GM18498 (cell line): Measurements from ENCODE around the gene KLF7.
"Not testable (repeated sequence)": the region's sequence is repeated elsewhere in the genome, so short reads cannot be mapped to it uniquely, and the experiment has no call there.

Experiments
- ATAC-seq: cut with Tn5 transposase; IDR thresholded peaks from one replicate; pipeline ENCODE4 v1.9.1; 2021; ENCODE audit warnings: mild to moderate bottlenecking, moderate library complexity; ENCODE audit not compliant: unreplicated experiment

KLF7 gene

DNA sequence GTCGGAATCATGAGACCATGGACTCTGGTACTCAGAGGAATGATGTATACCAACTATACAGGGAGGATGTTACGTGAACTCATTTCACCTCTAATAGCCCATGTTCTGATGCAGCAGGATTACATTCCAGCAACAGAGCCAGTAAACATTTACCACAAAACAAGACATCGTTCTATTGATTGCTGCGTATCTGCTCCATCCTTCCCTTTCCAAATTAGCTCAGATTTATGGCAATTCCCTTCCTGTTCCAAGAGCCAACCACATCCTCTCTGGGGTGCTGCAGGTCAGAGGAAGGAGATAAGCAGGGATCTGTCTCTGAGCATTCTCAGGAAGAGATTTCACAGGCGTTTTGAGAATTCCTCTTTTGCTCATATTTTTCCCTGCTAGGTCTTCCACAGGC, 98.3 kb downstream of the KLF7 start:
- no peak for ATAC-seq

DNA sequence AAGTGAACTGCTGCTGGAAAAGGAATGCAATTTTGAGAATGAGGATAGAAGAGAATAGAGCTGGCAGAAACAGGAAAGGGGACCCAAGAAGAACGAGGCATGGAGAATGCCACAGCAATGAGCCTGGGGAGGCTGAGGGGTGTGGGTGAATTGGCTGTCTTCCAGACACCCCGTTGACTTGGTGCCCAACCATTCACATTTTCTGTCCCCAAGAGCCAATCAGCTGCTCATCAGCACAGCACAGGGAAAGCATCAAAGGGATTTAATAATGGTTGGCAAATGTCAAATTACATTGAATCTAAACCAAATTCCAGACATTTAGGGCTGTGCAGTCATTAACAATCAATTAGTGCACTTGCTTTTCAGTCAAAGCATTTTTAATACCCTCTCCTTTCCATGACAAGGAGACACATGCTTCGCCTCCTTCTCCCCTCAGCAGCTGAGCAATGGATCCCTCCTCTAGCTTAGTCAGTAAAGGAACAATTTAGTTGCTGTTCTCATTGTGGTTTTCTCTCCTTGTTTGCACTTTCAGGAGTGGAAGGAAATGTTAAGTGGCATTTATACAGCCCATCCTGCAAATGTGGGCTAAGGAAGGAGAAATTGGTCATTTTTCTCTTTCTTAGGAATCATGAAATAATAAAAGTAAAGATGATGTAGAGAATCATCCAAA, 98.8 kb downstream of the KLF7 start:
- ATAC-seq = no peak

DNA sequence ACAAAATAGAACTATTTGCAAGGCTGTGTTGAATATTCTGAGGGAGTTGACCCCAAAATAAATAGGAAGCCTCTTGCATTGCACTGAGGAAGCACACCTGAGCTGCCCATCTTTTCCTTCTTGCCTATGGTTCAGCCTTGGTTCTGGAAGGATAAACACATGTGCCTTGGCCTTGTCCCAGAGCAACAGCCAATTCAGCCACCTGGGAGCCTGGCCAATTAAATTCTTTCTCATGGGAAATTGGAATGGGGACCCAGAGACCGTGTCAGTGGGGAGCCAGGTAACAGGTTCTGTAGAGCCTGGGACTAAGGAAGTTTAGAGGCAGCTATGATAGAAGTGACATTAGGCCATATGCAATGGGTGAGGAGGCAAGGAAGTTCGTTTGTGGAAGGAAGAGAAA, 99.6 kb downstream of the KLF7 start:
- ATAC-seq = no peak

DNA sequence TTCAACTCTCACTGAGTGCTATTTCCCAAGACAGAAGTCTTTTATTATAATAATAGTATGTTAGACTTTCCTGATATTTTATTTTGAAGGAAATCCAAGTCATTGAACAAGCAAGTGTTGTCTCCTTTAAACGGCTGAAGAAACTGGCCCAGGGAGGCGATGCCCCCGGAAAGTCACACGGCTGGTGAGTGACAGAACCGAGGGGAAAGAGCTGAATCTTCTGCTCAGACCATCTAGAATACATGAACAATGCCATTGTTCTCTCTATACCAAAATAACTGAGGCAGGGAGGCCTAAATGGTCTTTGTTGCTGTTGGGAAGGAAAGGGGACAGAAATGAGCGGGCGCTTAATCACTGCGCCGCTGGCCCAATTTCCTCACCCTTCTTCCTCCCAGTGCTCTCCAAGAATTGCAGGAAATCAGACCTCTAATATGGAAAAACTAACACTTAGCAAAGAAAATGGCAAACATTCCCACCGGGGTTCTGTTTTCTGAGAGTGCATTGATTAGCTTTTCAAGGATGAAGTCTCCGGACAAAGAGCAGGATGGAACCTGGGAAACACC, 101.5 kb downstream of the KLF7 start:
- ATAC-seq = no peak

DNA sequence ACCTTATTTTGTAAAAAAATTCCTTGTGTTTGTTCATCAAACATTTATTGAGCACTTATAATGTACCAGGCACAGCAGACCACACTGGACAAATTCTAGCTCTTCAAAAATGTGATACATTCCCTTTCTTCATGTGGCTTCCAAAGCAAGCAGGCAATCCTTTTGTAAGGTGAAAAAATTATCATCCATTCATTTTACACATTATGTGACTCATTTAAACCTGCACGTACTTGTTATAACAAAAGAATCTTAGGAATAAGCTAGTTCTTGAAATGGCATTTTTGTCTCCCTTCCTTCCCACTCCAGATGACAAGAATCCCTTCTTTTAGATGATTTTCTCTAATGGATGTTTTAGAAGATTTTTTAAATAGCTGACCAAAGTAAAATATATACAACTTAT, 104.6 kb downstream of the KLF7 start:
- ATAC-seq = no peak

DNA sequence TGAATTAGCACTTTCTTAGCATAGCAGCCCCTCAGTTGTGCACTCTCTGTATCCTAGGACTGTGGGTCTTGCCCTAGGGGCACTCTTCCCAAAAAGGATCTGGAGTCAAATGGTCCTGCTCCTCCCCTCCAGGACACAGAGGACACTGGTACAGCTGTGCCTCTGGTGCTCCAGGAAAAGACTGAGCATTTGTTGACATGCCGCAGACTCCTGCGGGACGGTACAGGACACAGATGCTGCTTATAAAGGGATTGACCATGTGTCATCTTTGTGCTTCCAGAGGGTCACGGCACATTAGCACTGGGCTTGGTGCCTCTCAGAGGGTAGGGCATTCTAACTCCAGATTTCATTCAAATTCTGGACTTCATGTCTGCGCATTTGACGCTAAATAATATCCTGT, 110.5 kb downstream of the KLF7 start:
- no peak for ATAC-seq

DNA sequence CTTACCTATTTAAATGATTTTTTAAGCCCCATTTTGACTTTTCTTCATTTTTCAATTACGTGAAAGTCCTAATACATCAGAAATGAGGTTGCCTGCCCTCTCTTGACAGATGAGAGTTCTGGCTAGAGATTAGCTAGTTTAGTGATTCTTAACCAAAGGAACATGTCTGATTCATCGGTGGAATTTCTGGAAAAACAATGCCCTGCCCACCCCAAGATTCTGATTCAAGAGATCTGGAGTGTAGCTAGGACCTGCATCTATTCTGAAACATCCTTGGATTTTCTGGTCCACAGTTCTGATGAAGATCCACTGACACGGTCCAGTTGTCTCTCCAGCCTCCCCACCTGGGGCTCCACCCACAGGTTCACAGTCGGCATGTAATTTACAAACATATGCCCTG, 111.2 kb downstream of the KLF7 start:
- ATAC-seq = no peak

DNA sequence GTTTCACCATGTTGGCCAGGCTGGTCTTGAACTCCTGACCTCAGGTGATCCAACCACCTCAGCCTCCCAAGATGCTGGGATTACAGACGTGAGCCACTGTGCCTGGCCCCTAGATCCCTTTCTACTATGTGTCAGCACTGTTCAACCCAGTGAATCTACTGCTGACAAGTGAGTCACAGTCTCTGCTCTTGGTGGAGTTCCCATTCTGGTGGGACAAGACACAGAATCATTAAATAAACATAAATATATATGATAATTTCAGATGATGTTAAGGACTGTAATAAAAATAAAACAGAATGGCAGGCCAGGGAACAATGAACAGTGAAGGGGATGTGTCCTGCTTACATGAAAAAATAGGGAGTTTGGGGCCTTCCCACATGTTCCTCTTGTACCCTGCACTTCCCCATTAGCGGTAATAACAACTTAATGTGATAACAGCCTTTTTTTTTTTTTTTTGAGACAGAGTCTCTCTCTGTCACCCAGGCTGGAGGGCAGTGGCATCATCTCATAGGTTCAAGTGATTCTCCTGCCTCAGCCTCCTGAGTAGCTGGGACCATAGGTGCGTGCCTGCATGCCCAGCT, 114.3 kb downstream of the KLF7 start:
- no peak for ATAC-seq

DNA sequence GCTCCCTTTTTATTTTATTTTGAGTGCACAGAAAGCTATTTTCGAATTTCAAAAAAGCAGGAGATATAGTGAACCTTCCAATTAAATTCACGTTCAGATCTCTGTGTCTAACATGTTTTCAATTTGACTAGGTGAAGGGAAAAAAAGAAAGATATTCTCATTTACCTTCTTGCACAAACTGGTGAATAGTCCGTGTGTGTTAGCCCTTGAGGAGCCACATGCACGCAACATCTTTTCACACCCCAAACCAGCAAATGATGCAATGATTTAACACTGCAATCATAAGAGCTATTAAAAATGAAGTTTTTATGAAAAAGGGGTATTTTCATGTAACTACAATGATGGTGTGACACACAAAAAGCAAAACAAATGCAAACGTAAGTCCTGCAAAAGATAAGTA, 116.6 kb downstream of the KLF7 start:
- no peak for ATAC-seq

DNA sequence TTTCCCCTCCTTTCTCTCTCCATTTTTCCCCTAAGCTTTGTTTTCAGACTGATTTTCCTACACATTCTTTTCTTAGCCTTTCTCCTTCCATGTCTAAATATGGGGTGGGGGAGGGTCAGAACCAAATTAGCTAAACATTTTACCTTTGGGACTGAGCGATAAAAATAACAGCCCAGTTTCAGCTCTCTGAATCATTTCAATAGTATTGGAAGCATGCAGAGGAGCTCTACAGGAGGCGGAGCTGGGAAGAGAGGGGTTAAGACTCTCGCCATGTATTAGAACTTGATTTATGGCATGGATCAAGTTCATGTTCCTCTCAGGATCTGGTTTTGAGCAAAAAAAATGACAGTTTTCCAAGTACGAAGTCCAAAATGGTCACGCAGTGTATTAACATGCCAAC, 117.3 kb downstream of the KLF7 start:
- ATAC-seq = no peak

DNA sequence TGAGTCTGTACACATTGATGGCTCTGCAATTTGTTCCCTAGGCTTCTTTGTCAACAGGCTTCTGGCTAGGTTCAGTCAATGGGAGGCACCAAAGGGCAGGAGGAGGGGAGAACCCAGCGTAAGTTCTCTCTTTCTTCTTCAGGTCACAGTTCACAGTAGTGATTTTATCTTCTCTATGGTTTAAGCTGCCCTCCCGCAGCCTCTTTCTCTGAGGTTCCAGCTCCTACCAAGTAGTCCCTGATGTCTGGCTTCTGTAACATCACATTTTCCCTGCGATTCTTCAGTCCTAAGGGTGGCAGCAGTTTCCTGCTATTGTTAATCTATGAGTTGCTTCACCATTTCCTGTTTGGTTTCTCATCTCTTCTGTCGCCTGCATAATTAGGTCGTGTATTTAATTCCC, 119.0 kb downstream of the KLF7 start:
- no peak for ATAC-seq

DNA sequence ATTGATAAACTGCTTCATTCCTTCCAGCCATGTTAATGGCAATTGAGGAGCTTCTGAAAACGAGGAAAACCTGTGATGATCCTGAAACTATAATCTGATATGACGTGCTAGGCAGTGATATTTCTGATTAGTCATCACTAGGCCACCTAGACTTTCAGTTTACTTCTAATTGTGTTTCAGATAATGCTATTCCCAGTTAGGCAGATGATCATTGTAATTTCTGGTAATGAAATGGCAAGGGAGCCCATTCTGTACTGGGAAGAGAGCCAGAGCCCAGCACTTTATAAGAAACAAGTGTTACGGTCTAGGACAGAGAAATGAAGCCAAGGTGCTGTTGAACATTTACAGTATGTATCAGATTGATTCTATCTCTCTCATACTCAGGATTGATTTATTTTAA, 120.2 kb downstream of the KLF7 start:
- no peak for ATAC-seq

DNA sequence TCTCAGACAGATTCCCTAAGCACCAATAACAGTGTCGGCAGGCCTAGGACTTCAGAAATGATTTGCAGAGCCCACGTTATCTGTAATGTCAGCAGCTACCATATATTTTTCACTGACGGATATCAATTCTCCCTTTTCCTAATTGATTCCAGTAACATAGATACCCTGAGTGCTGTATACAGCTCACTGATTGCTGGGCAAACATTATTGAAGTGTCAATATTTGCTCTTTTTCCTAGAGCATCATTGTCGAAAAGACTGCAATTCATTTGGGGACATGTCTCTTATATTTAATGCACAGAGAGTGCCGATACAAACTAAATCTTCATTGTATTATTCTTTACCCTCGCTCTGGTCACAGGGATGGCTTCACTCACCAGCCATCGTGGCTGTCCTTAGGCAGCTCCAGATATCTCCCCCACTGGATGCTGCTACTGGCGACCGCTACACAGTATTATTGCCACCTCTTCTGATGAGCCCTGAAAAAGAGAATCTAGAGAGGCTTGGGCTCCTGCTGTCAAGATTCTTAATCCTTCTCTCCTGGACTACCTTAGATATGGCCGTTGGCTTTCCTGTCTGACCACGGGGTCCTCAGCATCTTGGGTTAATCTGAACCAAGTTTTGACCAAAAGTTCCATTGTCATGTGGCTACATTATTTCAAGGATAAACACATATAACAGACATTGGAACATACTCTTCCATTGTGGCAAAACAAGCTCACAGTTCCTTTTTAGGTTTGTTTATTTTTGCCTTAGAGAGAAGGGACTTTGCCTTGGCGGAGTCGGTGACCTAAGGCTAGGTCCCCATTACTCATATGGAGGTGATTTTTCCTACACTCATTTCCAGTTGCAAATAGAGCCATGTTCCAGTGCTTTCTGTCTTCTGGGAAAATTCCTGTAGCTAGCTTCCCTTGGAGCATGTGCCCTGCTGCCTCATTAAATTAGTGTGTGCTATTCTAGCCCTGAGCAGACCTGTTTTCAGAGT, 121.1 kb downstream of the KLF7 start:
- ATAC-seq = no peak

DNA sequence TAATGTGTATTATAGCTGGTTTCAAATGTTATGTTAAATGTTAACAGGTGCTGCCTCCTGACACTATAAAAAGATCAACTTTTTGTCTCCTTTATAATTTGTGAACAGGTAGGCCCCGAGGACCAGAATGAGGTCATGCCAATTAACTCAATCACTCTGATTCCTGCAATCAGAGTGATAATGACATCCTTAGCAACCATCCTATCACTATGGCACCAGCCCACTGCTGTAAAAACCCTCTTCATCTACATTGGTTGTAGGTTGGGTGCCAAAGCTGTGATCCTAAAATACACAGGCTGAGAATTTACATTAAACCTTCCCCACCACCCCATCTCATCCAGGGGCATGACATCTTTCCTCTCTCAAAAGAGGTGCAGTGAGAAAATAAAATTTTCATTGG, 122.9 kb downstream of the KLF7 start:
- ATAC-seq = no peak

DNA sequence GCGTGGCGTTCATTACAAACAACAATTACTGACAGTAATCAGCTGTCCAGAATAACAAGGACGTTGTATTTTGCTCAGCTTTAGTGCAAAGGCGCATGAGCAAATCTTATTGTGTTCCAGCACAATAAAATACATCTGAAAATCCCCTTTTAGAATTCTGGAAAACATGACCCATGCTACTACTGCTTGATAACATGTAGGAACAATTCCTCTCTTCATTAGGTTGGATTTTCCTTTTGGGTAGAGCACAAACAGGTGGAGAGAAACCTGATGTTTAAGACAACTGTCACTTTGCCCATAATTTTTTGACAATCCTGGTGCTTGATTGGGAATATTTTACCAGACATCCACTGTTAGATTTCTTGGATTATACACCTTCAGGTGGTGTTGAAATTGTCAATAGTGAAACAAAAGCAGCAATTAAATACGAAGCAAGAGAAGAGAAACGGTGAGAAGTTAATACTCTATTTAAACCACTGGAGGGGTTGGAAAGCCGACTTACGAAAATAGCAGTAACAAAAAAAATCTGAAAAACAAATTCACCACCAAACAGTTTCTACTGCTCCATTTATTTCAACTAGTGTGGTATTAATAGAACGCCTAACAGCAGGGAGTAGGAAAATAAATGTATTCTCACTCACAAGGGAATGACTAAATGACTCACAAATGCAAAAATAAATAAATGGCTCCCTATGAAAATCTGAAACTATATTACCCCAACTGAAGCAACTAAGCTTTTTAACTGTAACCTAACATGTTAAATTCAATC, 123.8 kb downstream of the KLF7 start:
- ATAC-seq = no peak

DNA sequence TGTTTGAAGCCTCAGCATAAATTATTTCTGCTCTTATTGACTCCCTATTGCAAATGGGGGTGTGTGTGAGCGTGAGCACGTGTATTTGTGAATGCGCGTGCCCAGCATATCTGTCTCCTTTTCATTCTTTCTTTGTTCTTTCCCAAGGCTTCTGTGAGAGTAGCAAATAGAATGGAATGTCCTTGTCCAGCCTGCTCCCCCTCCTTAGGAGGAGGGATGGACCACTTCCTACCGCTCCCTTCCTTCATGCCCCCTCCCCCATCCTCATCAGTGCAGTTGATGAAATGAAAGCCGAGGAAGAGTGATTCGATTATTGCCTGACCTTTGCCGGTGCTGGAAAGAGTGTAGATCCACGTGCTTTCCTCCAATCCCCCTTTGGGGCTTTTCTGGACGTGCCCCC, 124.5 kb downstream of the KLF7 start:
- ATAC-seq = no peak

DNA sequence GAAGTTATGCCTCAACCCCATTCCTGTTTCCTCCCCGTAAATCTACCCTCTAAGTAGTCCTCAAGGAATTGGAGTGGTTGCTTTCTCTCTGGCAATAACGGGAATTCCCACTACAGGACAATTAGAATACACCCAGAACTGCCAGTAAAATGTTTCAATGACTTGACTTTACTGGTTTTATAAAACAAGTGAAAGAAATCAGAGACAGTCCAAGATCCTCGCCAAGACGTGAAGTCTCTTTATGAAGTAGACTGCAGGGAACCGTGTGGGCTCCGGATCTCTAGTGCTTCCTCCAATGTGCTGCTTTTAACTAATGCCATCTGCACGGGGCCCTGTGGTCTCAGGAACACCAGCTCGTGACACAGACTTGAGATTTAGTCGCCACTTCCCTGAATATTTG, 125.1 kb downstream of the KLF7 start:
- no peak for ATAC-seq

DNA sequence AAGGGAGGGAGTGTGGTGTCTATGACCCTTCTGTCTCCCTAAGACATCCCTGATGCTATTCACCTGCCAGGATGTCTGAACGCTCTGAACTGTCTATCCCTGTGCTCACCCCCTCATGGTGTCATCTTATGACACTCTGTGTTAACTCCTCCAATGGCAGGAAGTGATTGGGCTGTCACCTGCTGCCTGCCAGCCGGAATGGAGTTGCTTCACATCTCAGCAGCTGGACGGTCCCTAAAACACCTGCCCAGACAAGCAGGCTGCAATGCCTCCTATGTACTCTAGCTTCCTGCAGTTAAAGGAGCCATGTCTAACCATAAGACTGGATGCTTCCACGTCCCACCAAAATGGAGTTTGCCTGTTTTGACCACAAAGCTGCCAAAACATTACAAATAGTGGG, 126.5 kb downstream of the KLF7 start:
- ATAC-seq = no peak

DNA sequence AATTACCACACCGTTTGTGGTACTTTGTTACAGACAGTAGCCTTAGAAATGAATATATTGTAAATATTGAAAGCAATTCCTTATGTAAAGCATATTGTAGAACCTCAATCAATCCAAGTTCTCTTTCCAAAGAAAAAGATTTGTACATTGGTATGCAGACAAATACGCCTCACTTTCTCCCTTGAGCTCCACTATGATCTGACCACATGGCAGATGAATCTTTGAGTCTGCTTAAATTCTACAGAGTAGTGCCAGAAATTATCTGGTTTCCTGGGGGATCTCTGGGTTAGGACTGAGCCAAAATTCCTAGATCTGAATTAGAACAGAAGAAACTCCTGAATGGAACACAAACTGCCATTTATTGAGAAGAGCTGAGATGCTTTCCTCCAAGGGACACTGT, 127.4 kb downstream of the KLF7 start:
- no peak for ATAC-seq

DNA sequence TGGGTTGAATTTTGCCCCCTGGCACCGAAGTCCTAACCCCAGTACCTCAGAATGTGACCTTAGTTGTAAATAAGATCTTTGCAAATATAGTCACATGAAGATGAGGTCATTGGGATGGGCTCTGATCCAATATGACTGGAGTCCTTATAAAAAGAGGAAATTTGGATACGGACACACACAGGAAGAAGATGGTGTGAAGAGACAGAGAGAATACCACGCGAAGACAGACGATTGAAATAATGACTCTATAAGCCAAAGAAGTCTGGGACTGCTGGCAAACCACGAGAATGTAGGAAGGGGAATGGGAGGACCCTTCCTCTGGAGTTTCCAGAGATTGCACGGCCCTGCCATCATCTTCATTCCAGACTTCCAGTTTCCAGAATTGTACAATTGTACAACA, 127.9 kb downstream of the KLF7 start:
- no peak for ATAC-seq

DNA sequence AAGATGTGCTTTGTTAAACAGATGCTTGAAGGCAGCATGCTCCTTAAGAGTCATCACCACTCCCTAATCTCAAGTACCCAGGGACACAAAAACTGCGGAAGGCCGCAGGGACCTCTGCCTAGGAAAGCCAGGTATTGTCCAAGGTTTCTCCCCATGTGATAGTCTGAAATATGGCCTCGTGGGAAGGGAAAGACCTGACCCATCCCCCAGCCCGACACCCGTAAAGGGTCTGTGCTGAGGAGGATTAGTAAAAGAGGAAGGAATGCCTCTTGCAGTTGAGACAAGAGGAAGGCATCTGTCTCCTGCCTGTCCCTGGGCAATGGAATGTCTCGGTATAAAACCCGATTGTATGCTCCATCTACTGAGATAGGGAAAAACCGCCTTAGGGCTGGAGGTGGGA, 128.7 kb downstream of the KLF7 start:
- not testable (repeated sequence) for ATAC-seq
